GM23338 (cell line): ENCODE data around the gene GPR31. TPM values are rescaled to one million over a fixed set of nuclear protein-coding genes. Genes with fewer than 3 reads are reported as not detected.

ENCODE experiments used
- ATAC-seq: fragments of 200-7000 bp; cut with Tn5 transposase; 3 replicates; pipeline ENCODE4 v1.9.1; 2020
- DNase-seq: peaks from one replicate; pipeline ENCODE4 v3.0.0-alpha.2; 2015; ENCODE audit warnings: low spot score
- H2AFZ ChIP-seq: fragments of 200-600 bp; sonication (generic); 2 replicates; pipeline ENCODE4 v1.8.0; 2016; ENCODE audit warnings: antibody characterized with exemption, mild to moderate bottlenecking, moderate library complexity
- H3F3A ChIP-seq: fragments of 200-600 bp; sonication (generic); replicated peaks from 2 replicates; pipeline ENCODE4 v1.8.0; 2017; ENCODE audit warnings: antibody characterized with exemption, mixed run types, low read depth
- H3K27ac ChIP-seq: fragments of 200-600 bp; sonication (generic); 2 replicates; pipeline ENCODE4 v1.6.1; 2016; ENCODE audit warnings: low read depth
- H3K27me3 ChIP-seq: fragments of 200-600 bp; sonication (generic); 2 replicates; pipeline ENCODE4 v1.8.0; 2016; ENCODE audit warnings: mild to moderate bottlenecking, mixed run types, moderate library complexity; ENCODE audit not compliant: insufficient read depth
- H3K36me3 ChIP-seq: fragments of 200-600 bp; sonication (generic); 2 replicates; pipeline ENCODE4 v1.8.0; 2016; ENCODE audit warnings: mild to moderate bottlenecking; ENCODE audit not compliant: insufficient read depth
- H3K4me1 ChIP-seq: fragments of 200-600 bp; sonication (generic); 2 replicates; pipeline ENCODE4 v1.8.0; 2016; ENCODE audit warnings: mild to moderate bottlenecking, moderate library complexity; ENCODE audit not compliant: insufficient read depth
- H3K4me2 ChIP-seq: fragments of 200-600 bp; sonication (generic); 2 replicates; pipeline ENCODE4 v1.7.1; 2017; ENCODE audit warnings: mixed run types
- H3K4me3 ChIP-seq: fragments of 200-600 bp; sonication (generic); 2 replicates; pipeline ENCODE4 v1.6.1; 2016; ENCODE audit warnings: mixed run types
- H3K79me2 ChIP-seq: fragments of 200-600 bp; sonication (generic); replicated peaks from 2 replicates; pipeline ENCODE4 v1.8.0; 2017; ENCODE audit warnings: mild to moderate bottlenecking; ENCODE audit not compliant: insufficient read depth
- H3K9me2 ChIP-seq: fragments of 200-600 bp; sonication (generic); 2 replicates; pipeline ENCODE4 v1.8.0; 2017; ENCODE audit not compliant: insufficient read depth
- H4K20me1 ChIP-seq: fragments of 200-600 bp; sonication (generic); replicated peaks from 2 replicates; pipeline ENCODE4 v1.8.0; 2017; ENCODE audit warnings: mild to moderate bottlenecking; ENCODE audit not compliant: insufficient read depth
- H3K27ac Mint-ChIP-seq: 2 replicates; pipeline ENCODE4 v1.8.0; 2020; ENCODE audit warnings: inconsistent platforms, mild to moderate bottlenecking, moderate library complexity, mixed read lengths
- H3K27me3 Mint-ChIP-seq: 3 replicates; pipeline ENCODE4 v1.8.0; 2022; ENCODE audit warnings: low read depth, mild to moderate bottlenecking, moderate library complexity, mixed read lengths, inconsistent platforms; ENCODE audit not compliant: insufficient read depth, poor library complexity
- H3K36me3 Mint-ChIP-seq: 3 replicates; pipeline ENCODE4 v1.8.0; 2021; ENCODE audit warnings: low read depth, mild to moderate bottlenecking, inconsistent platforms, moderate library complexity, mixed read lengths
- H3K4me1 Mint-ChIP-seq: 3 replicates; pipeline ENCODE4 v1.8.0; 2020; ENCODE audit warnings: mild to moderate bottlenecking, inconsistent platforms, mixed read lengths
- H3K4me3 Mint-ChIP-seq: 3 replicates; pipeline ENCODE4 v1.8.0; 2021; ENCODE audit warnings: moderate library complexity, mild to moderate bottlenecking, inconsistent platforms, mixed read lengths
- H3K9me3 Mint-ChIP-seq: 3 replicates; pipeline ENCODE4 v1.8.0; 2020; ENCODE audit warnings: moderate library complexity, mild to moderate bottlenecking, inconsistent platforms, mixed read lengths
- CREB1 ChIP-seq: fragments of 250-450 bp; sonication (Bioruptor Pico); IDR thresholded peaks from 2 replicates; pipeline ENCODE4 v1.5.0; 2020; ENCODE audit warnings: low read depth, mild to moderate bottlenecking, moderate library complexity
- EZH2phosphoT487 ChIP-seq: fragments of 200-600 bp; sonication (generic); IDR thresholded peaks from one replicate; pipeline ENCODE4 v1.8.1; 2018; ENCODE audit warnings: antibody characterized with exemption; ENCODE audit not compliant: unreplicated experiment
- JUNB ChIP-seq: IDR thresholded peaks from one replicate; pipeline ENCODE4 v1.6.1; 2016; ENCODE audit warnings: antibody characterized with exemption; ENCODE audit not compliant: unreplicated experiment
- POLR2AphosphoS5 ChIP-seq: IDR thresholded peaks from 2 replicates; pipeline ENCODE4 v1.6.1; 2016; ENCODE audit warnings: antibody characterized with exemption, low read depth
- STAT1 ChIP-seq: IDR thresholded peaks from one replicate; pipeline ENCODE4 v1.6.1; 2016; ENCODE audit warnings: antibody characterized with exemption; ENCODE audit not compliant: unreplicated experiment
- ZNF114 ChIP-seq: fragments of 250-450 bp; sonication (Bioruptor Pico); IDR thresholded peaks from 2 replicates; pipeline ENCODE4 v1.5.0; 2020; ENCODE audit warnings: mild to moderate bottlenecking, moderate library complexity
- ZNF331 ChIP-seq: fragments of 250-450 bp; sonication (Bioruptor Pico); IDR thresholded peaks from 2 replicates; pipeline ENCODE4 v1.5.0; 2020; ENCODE audit warnings: low read depth, mild to moderate bottlenecking, moderate library complexity
- ZNF462 ChIP-seq: fragments of 250-450 bp; sonication (Bioruptor Pico); IDR thresholded peaks from 2 replicates; pipeline ENCODE4 v1.5.0; 2020; ENCODE audit warnings: mild to moderate bottlenecking, moderate library complexity
- polyA plus RNA-seq: library from polyadenylated mRNA; unstranded; fragments of >200 nt; fragmentation: Nextera tagmentation; extraction: Ambion mirVana; gene quantifications from 2 replicates; pipeline ENCODE4 v1.2.1, GENCODE V29; 2016
- total RNA-seq: library from RNA; depleted of rRNA; stranded (reverse); fragments of >200 nt; shearing (Covaris generic); gene quantifications from 2 replicates; pipeline ENCODE4 v1.2.3, GENCODE V29; 2014
- TF ChIP-seq, protein P1 (sequence below): IDR thresholded peaks from one replicate; pipeline ENCODE4 v1.6.1; 2018; ENCODE audit warnings: antibody characterized with exemption; ENCODE audit not compliant: unreplicated experiment
- TF ChIP-seq, protein P2 (sequence below): IDR thresholded peaks from 2 replicates; pipeline ENCODE4 v1.6.1; 2016; ENCODE audit warnings: antibody characterized with exemption

GPR31 gene
- total and polyA plus RNA-seq, 2 experiments from 2014 or later: not detected

- no peak for TF ChIP-seq ZNF462 (CRISPR knock-in tag)
- no peak for TF ChIP-seq CREB1 (CRISPR knock-in tag)
- no peak for TF ChIP-seq STAT1
These were observed 23.1 kb downstream of the GPR31 start (continued) for GRCh38 chr6:167134448-167135328.

GRCh38 chr6:167130712-167131684, 26.8 kb downstream of the GPR31 start:
- DNase-seq: no peak
- H3K27ac Mint-ChIP-seq: no peak overlapping the region
- no peak overlapping the region for H3K4me3 Mint-ChIP-seq
- no peaks in the 10 kb centered on the region for H3K36me3 Mint-ChIP-seq
- H3K79me2 ChIP-seq: no peaks in the 10 kb centered on the region; the same call in 1 of the 2 replicates
- no peak overlapping the region for H3K4me2 ChIP-seq
- no peaks in the 10 kb centered on the region for H3K4me1 ChIP-seq
- H3K4me1 Mint-ChIP-seq: no peaks in the 10 kb centered on the region; the same call in 2 of the 3 replicates
- H3K4me3 ChIP-seq: no peak overlapping the region
- H3K36me3 ChIP-seq: no peaks in the 10 kb centered on the region
- no peaks in the 10 kb centered on the region for H3F3A ChIP-seq
- H3K9me2 ChIP-seq: no peaks in the 10 kb centered on the region
- H4K20me1 ChIP-seq: no peaks in the 10 kb centered on the region
- H2AFZ ChIP-seq: 0 out of 2 replicates have a peak overlapping the region, but pooled peaks have one; percentile 38
- ATAC-seq: no peak
- H3K27ac ChIP-seq: no peak overlapping the region
- peaks cover 3% of the 10 kb centered on the region for H3K27me3 Mint-ChIP-seq
- no peaks in the 10 kb centered on the region for H3K9me3 Mint-ChIP-seq
- H3K27me3 ChIP-seq: no peaks in the 10 kb centered on the region
- TF ChIP-seq EZH2phosphoT487: no peak
- TF ChIP-seq POLR2AphosphoS5: no peak
- TF ChIP-seq ZNF331 (CRISPR knock-in tag): no peak
- TF ChIP-seq, protein P1, sequence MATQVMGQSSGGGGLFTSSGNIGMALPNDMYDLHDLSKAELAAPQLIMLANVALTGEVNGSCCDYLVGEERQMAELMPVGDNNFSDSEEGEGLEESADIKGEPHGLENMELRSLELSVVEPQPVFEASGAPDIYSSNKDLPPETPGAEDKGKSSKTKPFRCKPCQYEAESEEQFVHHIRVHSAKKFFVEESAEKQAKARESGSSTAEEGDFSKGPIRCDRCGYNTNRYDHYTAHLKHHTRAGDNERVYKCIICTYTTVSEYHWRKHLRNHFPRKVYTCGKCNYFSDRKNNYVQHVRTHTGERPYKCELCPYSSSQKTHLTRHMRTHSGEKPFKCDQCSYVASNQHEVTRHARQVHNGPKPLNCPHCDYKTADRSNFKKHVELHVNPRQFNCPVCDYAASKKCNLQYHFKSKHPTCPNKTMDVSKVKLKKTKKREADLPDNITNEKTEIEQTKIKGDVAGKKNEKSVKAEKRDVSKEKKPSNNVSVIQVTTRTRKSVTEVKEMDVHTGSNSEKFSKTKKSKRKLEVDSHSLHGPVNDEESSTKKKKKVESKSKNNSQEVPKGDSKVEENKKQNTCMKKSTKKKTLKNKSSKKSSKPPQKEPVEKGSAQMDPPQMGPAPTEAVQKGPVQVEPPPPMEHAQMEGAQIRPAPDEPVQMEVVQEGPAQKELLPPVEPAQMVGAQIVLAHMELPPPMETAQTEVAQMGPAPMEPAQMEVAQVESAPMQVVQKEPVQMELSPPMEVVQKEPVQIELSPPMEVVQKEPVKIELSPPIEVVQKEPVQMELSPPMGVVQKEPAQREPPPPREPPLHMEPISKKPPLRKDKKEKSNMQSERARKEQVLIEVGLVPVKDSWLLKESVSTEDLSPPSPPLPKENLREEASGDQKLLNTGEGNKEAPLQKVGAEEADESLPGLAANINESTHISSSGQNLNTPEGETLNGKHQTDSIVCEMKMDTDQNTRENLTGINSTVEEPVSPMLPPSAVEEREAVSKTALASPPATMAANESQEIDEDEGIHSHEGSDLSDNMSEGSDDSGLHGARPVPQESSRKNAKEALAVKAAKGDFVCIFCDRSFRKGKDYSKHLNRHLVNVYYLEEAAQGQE: no peak
- TF ChIP-seq ZNF114: no peak
- TF ChIP-seq STAT1: no peak
- TF ChIP-seq JUNB: no peak
- TF ChIP-seq CREB1 (CRISPR knock-in tag): no peak
- TF ChIP-seq, protein P2, sequence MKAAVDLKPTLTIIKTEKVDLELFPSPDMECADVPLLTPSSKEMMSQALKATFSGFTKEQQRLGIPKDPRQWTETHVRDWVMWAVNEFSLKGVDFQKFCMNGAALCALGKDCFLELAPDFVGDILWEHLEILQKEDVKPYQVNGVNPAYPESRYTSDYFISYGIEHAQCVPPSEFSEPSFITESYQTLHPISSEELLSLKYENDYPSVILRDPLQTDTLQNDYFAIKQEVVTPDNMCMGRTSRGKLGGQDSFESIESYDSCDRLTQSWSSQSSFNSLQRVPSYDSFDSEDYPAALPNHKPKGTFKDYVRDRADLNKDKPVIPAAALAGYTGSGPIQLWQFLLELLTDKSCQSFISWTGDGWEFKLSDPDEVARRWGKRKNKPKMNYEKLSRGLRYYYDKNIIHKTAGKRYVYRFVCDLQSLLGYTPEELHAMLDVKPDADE: no peak
